Measurements from ENCODE around the gene FGF14. TPM values are rescaled to one million over a fixed set of nuclear protein-coding genes. Genes with fewer than 3 reads are reported as not detected.

The FGF14 gene
- total RNA-seq, 2 experiments from 2014 or later = not detected

GRCh38 chr13:102373221-102373620, 28.6 kb downstream of the FGF14 start:
- ChIA-PET CTCF (no interaction called here), POLR2A (no interaction called here)

GRCh38 chr13:102369302-102369701, 32.5 kb downstream of the FGF14 start:
- ChIA-PET POLR2A (no interaction called here), CTCF (no interaction called here)

GRCh38 chr13:102367836-102368235, 34.0 kb downstream of the FGF14 start:
- ChIA-PET CTCF (no interaction called here), POLR2A (no interaction called here)

- POLR2A ChIA-PET = no interaction called here
Measured at GRCh38 chr13:102361113-102361512, 40.7 kb downstream of the FGF14 start.

GRCh38 chr13:102359264-102359663, 42.6 kb downstream of the FGF14 start:
- ChIA-PET POLR2A (no interaction called here), CTCF (no interaction called here)

More at GRCh38 chr13:102361113-102361512, 40.7 kb downstream of the FGF14 start:
- CTCF ChIA-PET = no interaction called here

GRCh38 chr13:102355251-102355650, 46.6 kb downstream of the FGF14 start:
- ChIA-PET CTCF (no interaction called here), POLR2A (no interaction called here)

- CTCF ChIA-PET = no interaction called here
- POLR2A ChIA-PET = no interaction called here
Measured at GRCh38 chr13:102354011-102354410, 47.8 kb downstream of the FGF14 start.

- ChIA-PET CTCF (no interaction called here), POLR2A (no interaction called here)
Measured at GRCh38 chr13:102351521-102351920, 50.3 kb downstream of the FGF14 start.

- POLR2A ChIA-PET = no interaction called here
- CTCF ChIA-PET = no interaction called here
Measured at GRCh38 chr13:102347490-102347889, 54.4 kb downstream of the FGF14 start.

- POLR2A ChIA-PET = no interaction called here
- CTCF ChIA-PET = no interaction called here
Measured at GRCh38 chr13:102346769-102347168, 55.1 kb downstream of the FGF14 start.

- ChIA-PET POLR2A (no interaction called here), CTCF (no interaction called here)
Measured at GRCh38 chr13:102344410-102344809, 57.4 kb downstream of the FGF14 start.

- ChIA-PET POLR2A (no interaction called here), CTCF (no interaction called here)
Measured at GRCh38 chr13:102333320-102334198, 68.3 kb downstream of the FGF14 start.

GRCh38 chr13:102328909-102329308, 72.9 kb downstream of the FGF14 start:
- POLR2A ChIA-PET = no interaction called here
- CTCF ChIA-PET = no interaction called here

- ChIA-PET CTCF (no interaction called here), POLR2A (no interaction called here)
Measured at GRCh38 chr13:102327119-102327617, 74.7 kb downstream of the FGF14 start.

- CTCF ChIA-PET = no interaction called here
- POLR2A ChIA-PET = no interaction called here
Measured at GRCh38 chr13:102326381-102327118, 75.3 kb downstream of the FGF14 start.

- ChIA-PET POLR2A (no interaction called here), CTCF (no interaction called here)
Measured at GRCh38 chr13:102325321-102325720, 76.5 kb downstream of the FGF14 start.

- ChIA-PET POLR2A (no interaction called here), CTCF (no interaction called here)
Measured at GRCh38 chr13:102323505-102323904, 78.3 kb downstream of the FGF14 start.

GRCh38 chr13:102323012-102323411, 78.8 kb downstream of the FGF14 start:
- ChIA-PET POLR2A (no interaction called here), CTCF (no interaction called here)

- POLR2A ChIA-PET = no interaction called here
- CTCF ChIA-PET = no interaction called here
Measured at GRCh38 chr13:102322211-102322610, 79.6 kb downstream of the FGF14 start.

GRCh38 chr13:102318233-102318632, 83.6 kb downstream of the FGF14 start:
- POLR2A ChIA-PET = no interaction called here
- CTCF ChIA-PET = no interaction called here

- CTCF ChIA-PET = no interaction called here
Measured at GRCh38 chr13:102317593-102317992, 84.3 kb downstream of the FGF14 start.

More at GRCh38 chr13:102317593-102317992, 84.3 kb downstream of the FGF14 start:
- POLR2A ChIA-PET = no interaction called here
